ENCODE data around the gene SERPINA1. TPM values are rescaled to one million over a fixed set of nuclear protein-coding genes. Genes with fewer than 3 reads are reported as not detected.

The SERPINA1 gene
- total RNA-seq, 1 experiment from 2014 or later: not detected

DNA sequence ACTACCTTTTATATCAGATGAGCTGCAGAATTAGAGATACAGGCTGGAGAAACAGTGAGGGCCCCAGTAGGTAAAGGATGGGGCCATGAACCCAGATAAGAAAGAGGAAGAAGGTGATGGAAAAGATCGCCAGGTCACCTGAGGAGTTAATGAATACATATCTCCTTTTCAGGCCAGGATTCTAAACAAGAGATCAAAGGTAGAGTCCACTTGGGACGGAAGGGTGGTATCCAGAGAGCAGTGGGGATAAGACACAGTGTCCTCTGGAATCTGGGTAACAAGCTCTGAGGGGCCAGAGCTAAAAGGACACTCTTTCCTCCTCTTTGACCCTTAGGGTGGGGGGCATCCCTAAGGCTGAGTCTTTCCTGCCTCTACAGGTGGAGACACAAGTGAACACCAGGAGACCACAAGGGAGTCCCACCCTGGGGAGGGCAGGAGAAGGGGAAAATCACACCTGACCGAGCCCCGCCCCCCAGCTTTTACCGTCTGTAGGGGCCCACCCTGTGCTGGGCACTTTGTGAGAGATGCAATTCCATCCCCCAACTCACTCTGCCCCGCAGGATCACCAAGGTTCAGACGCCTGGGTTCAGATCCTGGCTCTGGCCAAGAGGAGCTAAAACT lies 27.3 kb downstream of the SERPINA1 start:
- Histone ChIP-seq H2BK5ac (ENCODE audit: insufficient read length, low read length) (no peak overlapping the region), H3K56ac (ENCODE audit: insufficient read length, low read depth, low read length) (no peak overlapping the region), H3T11ph (ENCODE audit: low read length) (no peak overlapping the region), H3K18ac (ENCODE audit: insufficient read length, low read depth, low read length) (no peak overlapping the region), H2BK20ac (ENCODE audit: low read depth, low read length, poor library complexity, severe bottlenecking) (no peak overlapping the region), H3K23ac (ENCODE audit: insufficient read length, low read depth, low read length) (no peak overlapping the region), H3K9ac (ENCODE audit: extremely low read depth, insufficient read length, low read length) (no peak overlapping the region), H3K23me2 (ENCODE audit: insufficient read length, low read depth, low read length, poor library complexity, severe bottlenecking) (no peaks in the 10 kb centered on the region), H4K20me1 (ENCODE audit: control insufficient read depth, insufficient read depth, insufficient read length) (no peaks in the 10 kb centered on the region), H3K4me2 (ENCODE audit: insufficient read depth, insufficient read length, low read length) (no peak overlapping the region), H2AFZ (ENCODE audit: low read length) (no peak overlapping the region), H3K4ac (ENCODE audit: low read depth, low read length) (no peak overlapping the region), H2BK12ac (ENCODE audit: insufficient read length, low read depth, low read length) (no peak overlapping the region), H4K8ac (replicated peaks; ENCODE audit: insufficient read length, low read depth, low read length) (no peak overlapping the region), H2AK5ac (ENCODE audit: insufficient read length, low read length) (no peak overlapping the region), H2BK120ac (ENCODE audit: low read depth, low read length, poor library complexity, severe bottlenecking) (no peak overlapping the region), H3K27me3 (ENCODE audit: insufficient read depth, low read length) (no peaks in the 10 kb centered on the region), H3K79me2 (ENCODE audit: insufficient read depth, low read length) (no peaks in the 10 kb centered on the region), H2BK15ac (ENCODE audit: low read depth, low read length) (no peak overlapping the region), H4K5ac (ENCODE audit: insufficient read length, low read depth, low read length) (no peak overlapping the region), H4K91ac (ENCODE audit: insufficient read length, low read depth, low read length) (no peak overlapping the region), H3K79me1 (ENCODE audit: insufficient read depth, low read depth, low read length, poor library complexity, severe bottlenecking) (no peaks in the 10 kb centered on the region), H3K9me3 (ENCODE audit: control insufficient read depth, low read depth, low read length) (no peaks in the 10 kb centered on the region), H3K27ac (ENCODE audit: insufficient read length, low read depth, low read length) (no peak overlapping the region), H3K14ac (ENCODE audit: insufficient read depth, low read length) (no peak overlapping the region), H3K4me1 (ENCODE audit: insufficient read depth, low read length) (no peaks in the 10 kb centered on the region)
- WGBS (ENCODE audit: extremely low coverage, insufficient read length, low lambda C conversion rate): no CpG with 5 or more reads among the region's 7 CpGs
- Mint-ChIP-seq H3K4me1 (peaks cover 10 to 11% of the 10 kb centered on the region in 2 experiments), H3K27ac (no peak overlapping the region), H3K9me3 (no peaks in the 10 kb centered on the region; a peak in 2 of 5 replicates), H3K27me3 (ENCODE audit: low read depth) (no peaks in the 10 kb centered on the region; the same call in 1 of the 2 replicates), H3K36me3 (ENCODE audit: insufficient read depth in 1 of 3, low read depth in 3 of 3) (no peaks in the 10 kb centered on the region), H3K4me3 (no peak overlapping the region)
- no peak for DNase-seq
- TF ChIP-seq, protein P1, sequence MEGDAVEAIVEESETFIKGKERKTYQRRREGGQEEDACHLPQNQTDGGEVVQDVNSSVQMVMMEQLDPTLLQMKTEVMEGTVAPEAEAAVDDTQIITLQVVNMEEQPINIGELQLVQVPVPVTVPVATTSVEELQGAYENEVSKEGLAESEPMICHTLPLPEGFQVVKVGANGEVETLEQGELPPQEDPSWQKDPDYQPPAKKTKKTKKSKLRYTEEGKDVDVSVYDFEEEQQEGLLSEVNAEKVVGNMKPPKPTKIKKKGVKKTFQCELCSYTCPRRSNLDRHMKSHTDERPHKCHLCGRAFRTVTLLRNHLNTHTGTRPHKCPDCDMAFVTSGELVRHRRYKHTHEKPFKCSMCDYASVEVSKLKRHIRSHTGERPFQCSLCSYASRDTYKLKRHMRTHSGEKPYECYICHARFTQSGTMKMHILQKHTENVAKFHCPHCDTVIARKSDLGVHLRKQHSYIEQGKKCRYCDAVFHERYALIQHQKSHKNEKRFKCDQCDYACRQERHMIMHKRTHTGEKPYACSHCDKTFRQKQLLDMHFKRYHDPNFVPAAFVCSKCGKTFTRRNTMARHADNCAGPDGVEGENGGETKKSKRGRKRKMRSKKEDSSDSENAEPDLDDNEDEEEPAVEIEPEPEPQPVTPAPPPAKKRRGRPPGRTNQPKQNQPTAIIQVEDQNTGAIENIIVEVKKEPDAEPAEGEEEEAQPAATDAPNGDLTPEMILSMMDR (conservative IDR thresholded peaks at IDR 0.05): no peak

Data from H9 (cell line).